GM19351 (cell line): Measurements from ENCODE around the gene MFAP4.

Source experiments
- ATAC-seq: cut with Tn5 transposase; IDR thresholded peaks from one replicate; pipeline ENCODE4 v1.9.1; 2021; ENCODE audit warnings: mild to moderate bottlenecking, moderate library complexity; ENCODE audit not compliant: unreplicated experiment

Gene MFAP4

GRCh38 chr17:19386051-19386929, 700 bp downstream of the MFAP4 start:
- no peak for ATAC-seq

GRCh38 chr17:19385521-19385983, 1.4 kb downstream of the MFAP4 start:
- ATAC-seq, result no peak

- ATAC-seq, result no peak
Observed at GRCh38 chr17:19384723-19385391, 2.1 kb downstream of the MFAP4 start.

GRCh38 chr17:19383681-19384470, 3.1 kb downstream of the MFAP4 start:
- no peak for ATAC-seq

- no peak for ATAC-seq
Observed at GRCh38 chr17:19382531-19383444, 4.2 kb downstream of the MFAP4 start.

GRCh38 chr17:19381741-19382444, 5.1 kb downstream of the MFAP4 start:
- no peak for ATAC-seq

GRCh38 chr17:19381361-19381740, 5.6 kb downstream of the MFAP4 start:
- no peak for ATAC-seq

GRCh38 chr17:19380481-19381301, 6.3 kb downstream of the MFAP4 start:
- no peak for ATAC-seq

GRCh38 chr17:19379361-19380065, 7.5 kb downstream of the MFAP4 start:
- no peak for ATAC-seq

GRCh38 chr17:19378416-19379360, 8.3 kb downstream of the MFAP4 start, which contains the start of gene MAPK7:
MAPK7 (plus strand) TSS chr17:19378498; CDS start chr17:19378901, 403 bp downstream.
- peak; percentile 16 for ATAC-seq

GRCh38 chr17:19377602-19378415, 9.2 kb downstream of the MFAP4 start:
- ATAC-seq, result peak; percentile 96

- ATAC-seq, result no peak
Observed at GRCh38 chr17:19376811-19377210, 10.2 kb downstream of the MFAP4 start.

GRCh38 chr17:19375732-19376131, 11.3 kb downstream of the MFAP4 start:
- ATAC-seq, result no peak

- no peak for ATAC-seq
Observed at GRCh38 chr17:19374136-19374535, 12.9 kb downstream of the MFAP4 start.

GRCh38 chr17:19372866-19373504, 14.0 kb downstream of the MFAP4 start:
- ATAC-seq, result no peak

GRCh38 chr17:19372439-19372838, 14.6 kb downstream of the MFAP4 start:
- ATAC-seq, result no peak
